ENCODE data around the gene GPC2.

- no peak for TF ChIP-seq REST (IDR thresholded peaks at IDR 0.05; ENCODE audit: low read depth)
- no peak for TF ChIP-seq RAD21 (IDR thresholded peaks at IDR 0.05; ENCODE audit: low read depth)
- no peak for TF ChIP-seq YY1 (IDR thresholded peaks at IDR 0.05; ENCODE audit: low read depth)
- TF ChIP-seq TAF1 (IDR thresholded peaks at IDR 0.05; ENCODE audit: low read depth): no peak
- TF ChIP-seq TCF12 (IDR thresholded peaks at IDR 0.05; ENCODE audit: low read depth): no peak
- no peak for TF ChIP-seq USF1 (IDR thresholded peaks at IDR 0.05)
- TF ChIP-seq FOXM1 (IDR thresholded peaks at IDR 0.05; ENCODE audit: borderline replicate concordance, low read depth): no peak
- no peak for TF ChIP-seq EP300 (IDR thresholded peaks at IDR 0.05; ENCODE audit: borderline replicate concordance)
- no peak for TF ChIP-seq TEAD4 (IDR thresholded peaks at IDR 0.05)
- TF ChIP-seq CEBPB (IDR thresholded peaks at IDR 0.05): no peak
These were observed 1.8 kb downstream of the GPC2 start for GRCh38 chr7:100175296-100175935.

All from Ishikawa (cell line).